CD4-positive, alpha-beta T cell (primary cell): ENCODE results near the gene CNDP2. TPM values are rescaled to one million over a fixed set of nuclear protein-coding genes. Genes with fewer than 3 reads are reported as not detected.
"Not testable (repeated sequence)": the region's sequence is repeated elsewhere in the genome, so short reads cannot be mapped to it uniquely, and the experiment has no call there.

ENCODE experiments used
- ATAC-seq: fragments of 200-7000 bp; cut with Tn5 transposase; one replicate; pipeline ENCODE4 v1.10.0; 2022; ENCODE audit warnings: mild to moderate bottlenecking; ENCODE audit not compliant: poor library complexity
- CTCF ChIA-PET: fragments of 350-600 bp; sonication (Branson Sonifier 250); formaldehyde crosslinking; loops from one replicate; lab custom pipeline; 2021; ENCODE audit warnings: antibody characterized with exemption, inconsistent platforms; lab: Charles Lee
- POLR2A ChIA-PET: fragments of 350-600 bp; sonication (Branson Sonifier 250); formaldehyde crosslinking; loops from one replicate; lab custom pipeline; 2021; ENCODE audit warnings: antibody characterized with exemption, inconsistent platforms; lab: Charles Lee
- DNase-seq, 14 experiments: peaks; one replicate each; pipeline ENCODE4 v3.0.0-alpha.2; 2013 to 2020; ENCODE audit warnings: mixed read lengths in 2 of 14
- H3K27ac ChIP-seq, 2 donors: one replicate each; pipeline versions ENCODE4 v1.5.1 to v1.7.0; 2013; ENCODE audit warnings: low read length in 2 of 2, low read depth in 1 of 2, mild to moderate bottlenecking in 1 of 2
- H3K27me3 ChIP-seq, 2 experiments: 1 replicate in 1 of 2; 2 replicates in 1 of 2; pipeline versions ENCODE4 v1.6.1 to v1.7.0; 2013; ENCODE audit warnings: low read length in 2 of 2, control low read depth in 1 of 2, mild to moderate bottlenecking in 1 of 2, moderate library complexity in 1 of 2; ENCODE audit not compliant: insufficient read depth in 2 of 2, control insufficient read depth in 1 of 2
- H3K36me3 ChIP-seq: one replicate; pipeline ENCODE4 v1.6.1; 2013; ENCODE audit warnings: low read length, control low read depth; ENCODE audit not compliant: insufficient read depth
- H3K4me1 ChIP-seq: one replicate; pipeline ENCODE4 v1.6.1; 2013; ENCODE audit warnings: low read length, control low read depth; ENCODE audit not compliant: insufficient read depth
- H3K4me3 ChIP-seq: one replicate; pipeline ENCODE4 v1.5.1; 2013; ENCODE audit warnings: mild to moderate bottlenecking, low read length, moderate library complexity
- H3K9me3 ChIP-seq, 2 experiments: 1 replicate in 1 of 2; 2 replicates in 1 of 2; pipeline versions ENCODE4 v1.6.1 to v1.7.0; 2013; ENCODE audit warnings: low read length in 2 of 2, mild to moderate bottlenecking in 2 of 2, control low read depth in 1 of 2, moderate library complexity in 1 of 2; ENCODE audit not compliant: control insufficient read depth in 1 of 2, insufficient read depth in 1 of 2
- H3K27ac Mint-ChIP-seq: one replicate; pipeline ENCODE4 v1.8.0; 2020; ENCODE audit warnings: mixed read lengths
- H3K27me3 Mint-ChIP-seq: one replicate; pipeline ENCODE4 v1.8.0; 2021; ENCODE audit warnings: mixed read lengths
- H3K36me3 Mint-ChIP-seq: one replicate; pipeline ENCODE4 v1.8.0; 2021; ENCODE audit warnings: low read depth, mixed read lengths
- H3K4me1 Mint-ChIP-seq: one replicate; pipeline ENCODE4 v1.8.0; 2021; ENCODE audit warnings: low read depth, mixed read lengths
- H3K4me3 Mint-ChIP-seq: one replicate; pipeline ENCODE4 v1.8.0; 2020; ENCODE audit warnings: mild to moderate bottlenecking, mixed read lengths
- H3K9me3 Mint-ChIP-seq: one replicate; pipeline ENCODE4 v1.8.0; 2020; ENCODE audit warnings: mixed read lengths
- intact Hi-C, 2 experiments: fragments of 100-400 bp; cut with DNase I in 1 of 2; cut with micrococcal nuclease in 1 of 2; formaldehyde crosslinking; loops; one replicate each; pipeline versions ENCODE4 v1.15.1 to v1.9.0; 2023 to 2025; cut with DNase I, micrococcal nuclease
- total RNA-seq, 174 experiments: library from RNA in 2 of 174; stranded (reverse) in 2 of 174; gene quantifications; one replicate each; pipeline ENCODE4 v1.2.3 and lab custom pipeline; 2021 to 2026
- TF ChIP-seq, protein P1 (sequence below): fragments of 200-600 bp; IDR thresholded peaks from one replicate; pipeline ENCODE4 v1.8.0; 2022; ENCODE audit warnings: antibody characterized with exemption, mild to moderate bottlenecking

CNDP2 gene
- total RNA-seq, 2 experiments from 2014 or later: 75.5 to 75.7 TPM

DNA sequence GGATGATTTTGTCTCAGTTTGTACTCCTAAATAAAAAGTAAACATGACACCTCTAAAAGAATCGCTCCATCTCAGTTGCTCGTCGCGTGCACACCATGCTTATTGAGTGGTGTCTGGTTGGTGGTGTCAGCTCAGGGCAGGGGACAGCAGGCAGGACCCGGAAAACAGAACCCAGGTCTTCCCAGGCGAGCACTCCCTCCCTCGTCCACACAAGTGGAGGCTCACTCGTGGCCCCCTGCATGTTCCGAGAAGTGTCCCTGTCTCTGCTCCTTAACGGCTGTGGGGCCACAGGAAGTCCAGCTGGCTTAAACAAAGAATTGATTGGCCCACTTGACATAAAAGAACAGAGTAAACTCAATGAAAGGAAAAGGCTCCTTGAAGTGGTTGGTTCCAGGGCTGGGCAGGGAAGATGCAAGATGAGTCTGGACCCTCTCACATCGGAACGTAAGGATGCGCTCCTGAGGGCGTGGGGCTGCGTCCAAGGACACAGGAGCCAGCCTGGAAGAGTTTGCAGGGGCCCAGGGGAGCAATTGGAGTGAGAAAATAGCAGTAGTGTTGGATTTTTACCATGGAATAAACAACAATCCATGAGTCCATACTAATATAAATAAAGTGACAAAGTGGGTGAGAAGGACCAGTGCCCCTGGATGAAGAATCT lies 25.0 kb downstream of the CNDP2 start:
- intact Hi-C loops: no loop called here
- DNase-seq (no peak), ATAC-seq (no peak)
- Mint-ChIP-seq H3K27me3 (no peaks in the 10 kb centered on the region), H3K9me3 (no peaks in the 10 kb centered on the region), H3K4me1 (no peaks in the 10 kb centered on the region), H3K36me3 (peaks cover 60% of the 10 kb centered on the region), H3K27ac (no peak overlapping the region), H3K4me3 (no peak overlapping the region)
- Histone ChIP-seq H3K27me3 (no peaks in the 10 kb centered on the region), H3K27ac (no peak overlapping the region), H3K4me3 (no peak overlapping the region), H3K9me3 (no peaks in the 10 kb centered on the region), H3K36me3 (peaks cover 48% of the 10 kb centered on the region), H3K4me1 (no peaks in the 10 kb centered on the region)
- ChIA-PET CTCF (no interaction called here), POLR2A (interaction anchor here (1.1 kb wide), 1 partner anchor 25 kb away, joined by 3 read pairs; the partner anchor contains the start of gene CNDP2)
- TF ChIP-seq, protein P1, sequence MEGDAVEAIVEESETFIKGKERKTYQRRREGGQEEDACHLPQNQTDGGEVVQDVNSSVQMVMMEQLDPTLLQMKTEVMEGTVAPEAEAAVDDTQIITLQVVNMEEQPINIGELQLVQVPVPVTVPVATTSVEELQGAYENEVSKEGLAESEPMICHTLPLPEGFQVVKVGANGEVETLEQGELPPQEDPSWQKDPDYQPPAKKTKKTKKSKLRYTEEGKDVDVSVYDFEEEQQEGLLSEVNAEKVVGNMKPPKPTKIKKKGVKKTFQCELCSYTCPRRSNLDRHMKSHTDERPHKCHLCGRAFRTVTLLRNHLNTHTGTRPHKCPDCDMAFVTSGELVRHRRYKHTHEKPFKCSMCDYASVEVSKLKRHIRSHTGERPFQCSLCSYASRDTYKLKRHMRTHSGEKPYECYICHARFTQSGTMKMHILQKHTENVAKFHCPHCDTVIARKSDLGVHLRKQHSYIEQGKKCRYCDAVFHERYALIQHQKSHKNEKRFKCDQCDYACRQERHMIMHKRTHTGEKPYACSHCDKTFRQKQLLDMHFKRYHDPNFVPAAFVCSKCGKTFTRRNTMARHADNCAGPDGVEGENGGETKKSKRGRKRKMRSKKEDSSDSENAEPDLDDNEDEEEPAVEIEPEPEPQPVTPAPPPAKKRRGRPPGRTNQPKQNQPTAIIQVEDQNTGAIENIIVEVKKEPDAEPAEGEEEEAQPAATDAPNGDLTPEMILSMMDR: no peak

DNA sequence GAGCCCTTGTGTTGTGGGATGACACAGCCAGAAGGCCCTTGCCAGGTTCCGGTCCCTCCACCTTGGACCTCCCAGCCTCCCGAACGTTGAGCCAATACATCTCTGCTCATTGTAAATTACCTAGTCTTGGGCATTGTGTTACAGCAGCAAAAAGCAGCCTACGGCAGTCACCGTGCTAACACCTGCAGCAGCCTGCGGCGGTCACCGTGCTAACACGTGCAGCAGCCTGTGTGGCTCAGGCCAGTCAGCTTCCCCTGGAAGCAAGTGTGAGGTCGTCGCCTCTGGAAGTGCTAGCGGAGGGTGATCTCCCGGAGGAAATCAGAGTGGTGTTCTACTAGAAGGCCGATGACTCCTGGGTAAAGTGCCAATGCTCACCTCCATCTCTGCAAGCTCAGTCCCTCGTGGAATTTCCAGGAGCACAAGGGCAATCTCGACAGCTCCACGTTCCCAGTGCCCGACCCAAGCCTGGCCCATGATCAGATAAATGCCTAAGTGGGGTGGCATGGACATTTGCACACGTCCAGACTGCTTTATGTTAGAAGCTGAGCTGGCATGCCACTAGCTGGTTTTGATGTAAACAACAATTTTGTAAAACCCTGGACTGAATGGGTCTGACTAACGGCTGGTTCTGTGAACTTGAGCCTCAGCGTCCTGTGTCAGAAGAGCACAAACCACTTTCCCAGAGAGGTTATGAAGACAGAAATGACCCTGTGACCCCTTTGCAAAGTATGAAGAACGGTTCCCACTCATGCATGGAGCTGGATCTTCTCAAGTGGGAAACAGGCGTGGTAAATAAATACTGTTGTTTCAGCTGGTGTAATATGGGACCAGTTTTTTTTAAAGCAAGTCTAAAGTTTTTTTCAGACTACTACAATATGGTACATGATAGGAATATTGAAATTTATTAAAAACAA lies 26.7 kb downstream of the CNDP2 start:
- Mint-ChIP-seq H3K4me1 (no peaks in the 10 kb centered on the region), H3K27me3 (no peaks in the 10 kb centered on the region), H3K4me3 (no peak overlapping the region), H3K9me3 (no peaks in the 10 kb centered on the region), H3K27ac (no peak overlapping the region), H3K36me3 (peaks cover 44% of the 10 kb centered on the region)
- POLR2A ChIA-PET: no interaction called here
- CTCF ChIA-PET: no interaction called here
- Histone ChIP-seq H3K4me1 (no peaks in the 10 kb centered on the region), H3K9me3 (no peaks in the 10 kb centered on the region), H3K27ac (no peak overlapping the region), H3K27me3 (no peaks in the 10 kb centered on the region), H3K4me3 (no peak overlapping the region), H3K36me3 (peaks cover 35% of the 10 kb centered on the region)
- DNase-seq: no peak
- no peak for ATAC-seq
- TF ChIP-seq, protein P1: no peak
- intact Hi-C loops: no loop called here

GRCh38 chr18:74524097-74524496 lies 27.9 kb downstream of the CNDP2 start:
- Mint-ChIP-seq H3K27me3 (peaks cover 5% of the 10 kb centered on the region), H3K4me1 (no peaks in the 10 kb centered on the region), H3K9me3 (no peaks in the 10 kb centered on the region), H3K4me3 (no peak overlapping the region), H3K27ac (no peak overlapping the region), H3K36me3 (peaks cover 32% of the 10 kb centered on the region)
- Histone ChIP-seq H3K27ac (no peak overlapping the region), H3K36me3 (peaks cover 24% of the 10 kb centered on the region), H3K4me3 (no peak overlapping the region), H3K9me3 (no peaks in the 10 kb centered on the region), H3K27me3 (no peaks in the 10 kb centered on the region), H3K4me1 (no peaks in the 10 kb centered on the region)
- DNase-seq (no peak), ATAC-seq (no peak)
- TF ChIP-seq, protein P1: no peak
- POLR2A ChIA-PET: no interaction called here
- intact Hi-C loops: no loop called here
- CTCF ChIA-PET: no interaction called here

DNA sequence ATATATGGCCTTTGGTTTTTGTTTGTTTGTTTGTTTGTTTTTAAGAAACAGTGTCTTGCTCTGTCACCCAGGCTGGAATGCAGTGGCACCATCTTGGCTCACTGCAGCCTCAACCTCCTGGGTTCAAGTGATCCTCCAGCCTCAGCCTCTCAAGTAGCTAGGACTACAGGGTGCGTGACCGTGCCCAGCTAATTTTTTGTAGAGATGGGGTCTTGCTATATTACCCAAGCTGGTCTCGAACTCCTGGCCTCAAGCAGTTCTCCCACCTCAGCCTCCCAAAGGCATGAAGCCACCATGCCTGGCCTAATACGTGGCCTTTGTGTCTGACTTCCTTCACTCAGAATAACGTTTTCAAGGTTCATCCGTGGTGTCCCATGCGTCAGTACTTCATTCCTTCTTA lies 28.8 kb downstream of the CNDP2 start:
- intact Hi-C loops: loop anchor here in 1 of 2 experiments (5.0 kb wide), 1 partner anchor 47 kb away; no protein-coding TSS in a partner anchor

More for the DNA sequence above, 28.8 kb downstream of the CNDP2 start:
- peaks cover 23% of the 10 kb centered on the region for H3K36me3 Mint-ChIP-seq
- H3K27me3 Mint-ChIP-seq, H3K9me3 ChIP-seq, H3K27ac Mint-ChIP-seq, H3K4me3 ChIP-seq, H3K27ac ChIP-seq, DNase-seq, H3K4me1 ChIP-seq, ATAC-seq, H3K27me3 ChIP-seq, CTCF ChIA-PET, POLR2A ChIA-PET, H3K9me3 Mint-ChIP-seq, H3K4me3 Mint-ChIP-seq, H3K4me1 Mint-ChIP-seq: not testable (repeated sequence)
- H3K36me3 ChIP-seq: peaks cover 15% of the 10 kb centered on the region
